HG02610 (cell line): ENCODE measurements around the gene GNL2.
A peak's percentile ranks its signal among the peaks of the same experiment; 100 is the strongest.
"Not testable (repeated sequence)": the region's sequence is repeated elsewhere in the genome, so short reads cannot be mapped to it uniquely, and the experiment has no call there.

ENCODE experiments used
- ATAC-seq: cut with Tn5 transposase; IDR thresholded peaks from one replicate; pipeline ENCODE4 v1.9.1; 2021; ENCODE audit warnings: mild to moderate bottlenecking, moderate library complexity; ENCODE audit not compliant: unreplicated experiment

The GNL2 gene

GRCh38 chr1:37560401-37561132 is 35.2 kb downstream of the GNL2 start:
- no peak for ATAC-seq

- not testable (repeated sequence) for ATAC-seq
Observed at GRCh38 chr1:37559957-37560379, 35.8 kb downstream of the GNL2 start.

GRCh38 chr1:37559080-37559479 is 36.7 kb downstream of the GNL2 start:
- ATAC-seq = no peak

DNA sequence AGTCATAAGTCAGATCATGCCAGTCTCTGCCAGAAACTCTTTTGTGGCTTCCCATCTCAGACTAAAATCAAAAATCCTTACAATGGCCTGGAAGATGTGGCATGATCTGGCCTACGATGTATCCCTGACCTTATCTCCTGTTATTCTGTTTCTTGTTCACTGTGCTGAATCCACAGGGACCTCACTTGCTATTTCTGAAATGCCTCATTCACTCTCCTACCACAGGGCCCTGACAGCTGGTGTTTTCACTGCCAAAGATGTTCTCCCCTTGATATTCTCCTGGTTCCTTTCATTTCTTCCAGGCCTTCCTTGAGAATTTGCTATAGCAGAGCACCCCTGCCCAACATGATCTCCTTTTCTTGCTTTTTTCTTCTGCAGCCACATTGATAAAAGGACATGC is 37.3 kb downstream of the GNL2 start:
- ATAC-seq = no peak

DNA sequence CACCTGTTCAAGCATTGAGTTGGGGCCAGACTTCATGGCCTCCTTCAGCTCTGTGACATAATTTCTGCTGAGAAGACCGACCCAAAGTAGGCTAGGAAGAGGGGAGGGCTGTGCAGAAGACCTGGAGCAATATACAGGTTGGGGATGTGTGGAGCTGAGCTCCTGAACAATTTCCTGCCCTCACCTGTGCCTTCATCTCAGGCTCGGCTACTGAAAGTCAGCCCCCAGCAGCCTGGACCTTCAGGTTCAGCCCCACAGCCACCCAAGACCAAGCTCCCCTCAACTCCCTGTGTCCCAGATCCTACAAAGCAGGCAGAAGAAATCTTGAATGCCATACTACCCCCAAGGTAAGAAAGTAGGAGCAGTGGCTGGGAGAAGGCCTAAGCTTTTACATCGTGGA is 38.3 kb downstream of the GNL2 start:
- ATAC-seq = no peak

GRCh38 chr1:37556712-37557196 is 39.0 kb downstream of the GNL2 start, which contains the start of gene DNALI1:
Gene DNALI1, plus strand, starts transcription at chr1:37556940. Its CDS starts 55 bp downstream, at chr1:37556995.
- ATAC-seq = no peak

GRCh38 chr1:37553927-37554808 is 41.6 kb downstream of the GNL2 start, which contains the start of gene SNIP1:
Gene SNIP1, minus strand, starts transcription at chr1:37554293. Its CDS starts 64 bp downstream, at chr1:37554229.
- ATAC-seq = peak; percentile 84

DNA sequence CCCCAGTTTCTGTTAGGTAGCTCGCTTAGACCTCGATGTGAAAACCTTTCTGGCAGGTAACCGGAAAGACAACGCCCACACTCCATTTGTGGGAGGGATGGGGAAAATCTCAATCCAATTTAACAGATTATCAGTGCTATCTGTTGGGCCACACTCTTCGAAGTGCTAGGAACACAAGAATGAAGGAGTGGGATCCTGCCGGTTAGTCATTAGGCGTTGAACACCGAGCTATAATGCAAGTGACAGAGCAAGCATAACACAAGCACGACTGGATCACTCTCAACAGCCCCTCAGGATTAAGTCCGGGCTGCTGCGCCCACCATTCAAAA is 42.2 kb downstream of the GNL2 start:
- no peak for ATAC-seq

DNA sequence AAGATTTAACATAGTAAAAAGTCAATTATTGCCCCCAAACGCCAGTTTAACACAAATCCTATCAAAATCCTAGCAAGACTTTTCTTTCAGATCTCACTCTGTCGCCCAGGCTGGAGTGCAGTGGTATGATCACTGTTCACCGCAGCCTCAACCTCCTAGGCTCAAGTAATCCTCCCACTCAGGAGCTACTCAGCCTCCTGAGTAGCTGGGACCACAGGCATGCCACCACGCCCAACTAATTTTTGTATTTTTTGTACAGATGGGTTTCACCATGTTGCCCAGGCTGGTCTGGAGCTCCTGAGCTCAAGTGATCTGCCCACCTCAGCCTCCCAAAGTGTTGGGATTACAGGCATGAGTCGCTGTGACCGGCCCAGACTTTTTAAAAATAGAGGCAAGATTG is 46.4 kb downstream of the GNL2 start:
- ATAC-seq = no peak

- no peak for ATAC-seq
Observed at GRCh38 chr1:37545019-37545418, 50.7 kb downstream of the GNL2 start.

- no peak for ATAC-seq
Observed at GRCh38 chr1:37544530-37544929, 51.2 kb downstream of the GNL2 start.

- no peak for ATAC-seq
Observed at GRCh38 chr1:37540036-37540785, 55.5 kb downstream of the GNL2 start.

GRCh38 chr1:37539154-37539553 is 56.6 kb downstream of the GNL2 start:
- not testable (repeated sequence) for ATAC-seq

- no peak for ATAC-seq
Observed at GRCh38 chr1:37537378-37537777, 58.4 kb downstream of the GNL2 start.

GRCh38 chr1:37533317-37534093 is 62.2 kb downstream of the GNL2 start:
- no peak for ATAC-seq

GRCh38 chr1:37532418-37533156 is 63.1 kb downstream of the GNL2 start:
- ATAC-seq = not testable (repeated sequence)

DNA sequence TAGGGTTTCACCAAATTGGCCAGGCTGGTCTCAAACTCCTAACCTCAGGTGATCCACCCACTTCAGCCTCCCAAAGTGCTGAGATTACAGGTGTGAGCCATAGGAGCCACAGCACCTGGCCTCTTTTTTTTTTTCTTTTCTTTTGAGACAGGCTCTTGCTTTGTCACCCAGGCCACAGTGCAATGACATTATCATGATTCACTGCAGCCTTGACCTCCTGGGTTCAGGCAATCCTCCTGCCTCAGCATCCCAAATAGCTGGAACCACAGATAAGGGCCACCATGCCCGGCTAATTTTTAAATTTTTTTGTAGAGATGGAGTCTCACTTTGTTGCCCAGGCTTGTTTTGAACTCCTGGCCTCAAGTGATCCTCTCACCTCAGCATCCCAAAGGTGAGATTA is 65.8 kb downstream of the GNL2 start:
- not testable (repeated sequence) for ATAC-seq

- ATAC-seq = no peak
Observed at GRCh38 chr1:37519613-37520012, 76.1 kb downstream of the GNL2 start.

GRCh38 chr1:37518929-37519328 is 76.8 kb downstream of the GNL2 start:
- not testable (repeated sequence) for ATAC-seq

DNA sequence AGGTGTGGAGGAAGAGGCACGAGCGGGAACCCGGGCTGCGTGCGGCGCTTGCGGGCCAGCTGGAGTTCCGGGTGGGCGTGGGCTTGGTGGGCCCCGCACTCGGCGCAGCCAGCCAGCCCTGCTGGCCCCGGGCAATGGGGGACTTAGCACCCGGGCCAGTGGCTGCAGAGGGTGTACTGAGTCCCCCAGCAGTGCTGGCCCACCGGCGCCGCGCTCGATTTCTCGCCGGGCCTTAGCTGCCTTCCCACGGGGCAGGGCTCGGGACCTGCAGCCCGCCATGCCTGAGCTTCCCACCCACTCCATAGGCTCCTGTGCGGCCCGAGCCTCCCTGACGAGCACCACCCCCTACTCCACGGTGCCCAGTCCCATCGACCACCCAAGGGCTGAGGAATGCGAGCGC is 77.5 kb downstream of the GNL2 start:
- not testable (repeated sequence) for ATAC-seq
